SK-N-SH (cell line): ENCODE data around the gene SLC22A4. TPM values are rescaled to one million over a fixed set of nuclear protein-coding genes. Genes with fewer than 3 reads are reported as not detected.

ENCODE experiments used
- CTCF ChIA-PET: fragments of 300-600, 350-600 bp; formaldehyde crosslinking; extraction: SDS; loops from one replicate; lab custom pipeline; 2021; lab: Yijun Ruan, JAX
- POLR2A ChIA-PET: fragments of 350-600 bp; sonication (Branson Sonifier 250); formaldehyde crosslinking; extraction: SDS; loops from one replicate; lab custom pipeline; 2020; ENCODE audit warnings: antibody characterized with exemption, inconsistent platforms; lab: Yijun Ruan, JAX
- DNase-seq: peaks from one replicate; pipeline ENCODE4 v3.0.0; 2012
- H2AFZ ChIP-seq: fragments of 200-600 bp; sonication (generic); 2 replicates; pipeline ENCODE4 v1.8.1; 2016; ENCODE audit warnings: antibody characterized with exemption, mild to moderate bottlenecking, low read depth
- H3F3A ChIP-seq: fragments of 200-600 bp; sonication (generic); replicated peaks from 2 replicates; pipeline ENCODE3; 2016; ENCODE audit warnings: antibody characterized with exemption, mild to moderate bottlenecking; ENCODE audit not compliant: insufficient read depth
- H3K27ac ChIP-seq, 2 experiments: fragments of 200-500 bp in 1 of 2; fragments of 200-600 bp in 1 of 2; sonication (Bioruptor generic) in 1 of 2; sonication (generic), shearing (Covaris generic) in 1 of 2; 2 replicates each; pipeline versions ENCODE4 v1.5.1 to v1.6.1; 2014 to 2016; ENCODE audit warnings: low read depth in 2 of 2, inconsistent platforms in 1 of 2, low read length in 1 of 2, mild to moderate bottlenecking in 1 of 2, mixed read lengths in 1 of 2
- H3K27me3 ChIP-seq: fragments of 200-600 bp; sonication (generic), shearing (Covaris generic); 2 replicates; pipeline ENCODE4 v1.6.1; 2016; ENCODE audit warnings: mixed run types; ENCODE audit not compliant: insufficient read depth
- H3K36me3 ChIP-seq, 2 experiments: fragments of 200-500 bp in 1 of 2; fragments of 200-600 bp in 1 of 2; sonication (Bioruptor generic) in 1 of 2; sonication (generic) in 1 of 2; replicated peaks in 1 of 2; 2 replicates each; pipeline versions ENCODE3 to v1.5.1; 2014 to 2016; ENCODE audit warnings: low read length in 1 of 2, mild to moderate bottlenecking in 1 of 2; ENCODE audit not compliant: insufficient read depth in 2 of 2, control insufficient read depth in 1 of 2
- H3K4me1 ChIP-seq, 2 experiments: fragments of 200-500 bp in 1 of 2; fragments of 200-600 bp in 1 of 2; sonication (Bioruptor generic) in 1 of 2; sonication (generic), shearing (Covaris generic) in 1 of 2; 2 replicates each; pipeline versions ENCODE4 v1.5.1 to v1.6.1; 2014 to 2016; ENCODE audit warnings: low read depth in 1 of 2, low read length in 1 of 2, mixed run types in 1 of 2; ENCODE audit not compliant: insufficient read depth in 2 of 2, control insufficient read depth in 1 of 2
- H3K4me2 ChIP-seq: fragments of 200-600 bp; sonication (generic), shearing (Covaris generic); 2 replicates; pipeline ENCODE4 v1.6.1; 2017; ENCODE audit warnings: mixed run types
- H3K4me3 ChIP-seq, 2 experiments: fragments of 200-500 bp in 1 of 2; fragments of 200-600 bp in 1 of 2; sonication (Bioruptor generic) in 1 of 2; sonication (generic), shearing (Covaris generic) in 1 of 2; 2 replicates each; pipeline versions ENCODE4 v1.5.1 to v1.8.1; 2014 to 2016; ENCODE audit warnings: low read depth in 2 of 2, inconsistent platforms in 1 of 2, low read length in 1 of 2, mild to moderate bottlenecking in 1 of 2, mixed read lengths in 1 of 2, moderate library complexity in 1 of 2
- H3K79me2 ChIP-seq: fragments of 200-600 bp; sonication (generic); 2 replicates; pipeline ENCODE4 v1.8.1; 2017; ENCODE audit warnings: mild to moderate bottlenecking; ENCODE audit not compliant: insufficient read depth
- H3K9ac ChIP-seq: fragments of 200-600 bp; sonication (generic); 2 replicates; pipeline ENCODE4 v1.6.1; 2017; ENCODE audit warnings: mixed run types
- H3K9me2 ChIP-seq: fragments of 200-600 bp; sonication (generic); 2 replicates; pipeline ENCODE4 v1.6.1; 2017; ENCODE audit warnings: mixed run types
- H3K9me3 ChIP-seq: fragments of 200-600 bp; sonication (generic); 2 replicates; pipeline ENCODE4 v1.6.1; 2017; ENCODE audit warnings: mixed run types, mild to moderate bottlenecking, moderate library complexity
- H4K20me1 ChIP-seq: fragments of 200-600 bp; sonication (generic); 2 replicates; pipeline ENCODE4 v1.6.1; 2017; ENCODE audit warnings: mild to moderate bottlenecking, mixed run types; ENCODE audit not compliant: insufficient read depth
- CHD2 ChIP-seq: fragments of 150-350 bp; IDR thresholded peaks from 2 replicates; pipeline ENCODE4 v1.6.1; 2018; ENCODE audit warnings: low read length; ENCODE audit not compliant: partially characterized antibody
- CTCF ChIP-seq: fragments of 200-600 bp; sonication (generic); IDR thresholded peaks from 2 replicates; pipeline ENCODE4 v1.6.1; 2017; ENCODE audit warnings: antibody characterized with exemption, mild to moderate bottlenecking, moderate library complexity
- EZH2phosphoT487 ChIP-seq: fragments of 200-600 bp; sonication (generic); IDR thresholded peaks from 2 replicates; pipeline ENCODE4 v1.6.1; 2017; ENCODE audit warnings: low read depth, mixed run types, mild to moderate bottlenecking, antibody characterized with exemption, moderate library complexity, borderline replicate concordance
- FOSL2 ChIP-seq: IDR thresholded peaks from 2 replicates; pipeline ENCODE4 v1.4.0; 2012; ENCODE audit warnings: low read depth, mild to moderate bottlenecking, moderate library complexity, borderline replicate concordance
- FOXM1 ChIP-seq: IDR thresholded peaks from 2 replicates; pipeline ENCODE4 v1.4.0; 2012; ENCODE audit warnings: low read depth, mild to moderate bottlenecking
- GATA2 ChIP-seq: sonication (generic); formaldehyde crosslinking; IDR thresholded peaks from 2 replicates; pipeline ENCODE4 v1.5.0; 2020; ENCODE audit warnings: mild to moderate bottlenecking, missing genetic modification reagents
- IRF3 ChIP-seq: fragments of 150-350 bp; IDR thresholded peaks from 2 replicates; pipeline ENCODE4 v1.6.1; 2016; ENCODE audit warnings: mild to moderate bottlenecking, low read depth, low read length
- JUND ChIP-seq: IDR thresholded peaks from 2 replicates; pipeline ENCODE4 v1.4.0; 2012
- MXI1 ChIP-seq: IDR thresholded peaks from 2 replicates; pipeline ENCODE4 v1.6.1; 2012; ENCODE audit warnings: mild to moderate bottlenecking, low read depth, low read length, improper control_type of control experiment
- NRF1 ChIP-seq: IDR thresholded peaks from 2 replicates; pipeline ENCODE4 v1.6.1; 2012; ENCODE audit warnings: low read depth, mild to moderate bottlenecking, low read length
- PBX3 ChIP-seq: IDR thresholded peaks from 2 replicates; pipeline ENCODE4; 2012
- POLR2AphosphoS5 ChIP-seq: IDR thresholded peaks from 2 replicates; pipeline ENCODE4 v1.6.1; 2012; ENCODE audit warnings: low read depth, low read length
- RCOR1 ChIP-seq: fragments of 150-350 bp; IDR thresholded peaks from 2 replicates; pipeline ENCODE4 v1.6.1; 2017; ENCODE audit warnings: antibody characterized with exemption, low read length
- REST ChIP-seq: IDR thresholded peaks from 2 replicates; pipeline ENCODE4 v1.6.1; 2012; ENCODE audit warnings: mild to moderate bottlenecking, low read depth, low read length, moderate library complexity
- TAF1 ChIP-seq: IDR thresholded peaks from 2 replicates; pipeline ENCODE4 v1.6.1; 2012; ENCODE audit warnings: low read depth, mild to moderate bottlenecking, low read length, moderate library complexity, borderline replicate concordance
- TCF12 ChIP-seq: IDR thresholded peaks from 2 replicates; pipeline ENCODE4 v1.4.0; 2012
- TEAD4 ChIP-seq: IDR thresholded peaks from 2 replicates; pipeline ENCODE4 v1.4.0; 2012; ENCODE audit warnings: mild to moderate bottlenecking, borderline replicate concordance; ENCODE audit not compliant: insufficient read depth
- USF2 ChIP-seq: fragments of 150-350 bp; IDR thresholded peaks from 2 replicates; pipeline ENCODE4 v1.6.1; 2017; ENCODE audit warnings: antibody characterized with exemption, low read length, low read depth, borderline replicate concordance
- YY1 ChIP-seq: IDR thresholded peaks from 2 replicates; pipeline ENCODE4 v1.4.0; 2012; ENCODE audit warnings: low read depth, mild to moderate bottlenecking
- whole genome bisulfite sequencing: methylation state at CpG from one replicate; pipeline ENCODE4 v1.1.6; 2017; ENCODE audit warnings: low lambda C conversion rate; 5-methylcytosine and 5-hydroxymethylcytosine counted together
- polyA plus RNA-seq, 3 experiments: library from polyadenylated mRNA; depleted of rRNA; stranded (reverse); fragments of >200 nt; gene quantifications; 2 replicates each; pipeline ENCODE4 v1.2.3, GENCODE V29; 2012

Gene SLC22A4
- polyA plus RNA-seq, 1 of the 3 experiments (the other 2 are of a cell fraction) = 3.3 TPM

- TF ChIP-seq PBX3 = no peak
These were observed 3.2 kb upstream of the SLC22A4 start (continued) for GRCh38 chr5:132291026-132291425.

- peak overlapping the region; percentile 64 to 87 for H3K4me3 ChIP-seq
- H3K4me2 ChIP-seq = peak overlapping the region; percentile 98
- H3K4me1 ChIP-seq = peaks cover 9 to 25% of the 10 kb centered on the region in 2 experiments; a peak in 2 of 4 replicates
- H3K36me3 ChIP-seq = no peaks in the 10 kb centered on the region
- DNase-seq = peak; percentile 92
- no peaks in the 10 kb centered on the region for H4K20me1 ChIP-seq
- no peaks in the 10 kb centered on the region for H3K27me3 ChIP-seq
- H3K79me2 ChIP-seq = peaks cover 22% of the 10 kb centered on the region; the same call in 1 of the 2 replicates
- H3F3A ChIP-seq = peaks cover 11% of the 10 kb centered on the region
- no peaks in the 10 kb centered on the region for H3K9me2 ChIP-seq
- H2AFZ ChIP-seq = peak overlapping the region; percentile 91
- peak overlapping the region; percentile 95 to 99 for H3K27ac ChIP-seq
- CTCF ChIA-PET = interaction anchor here (0.6 to 3.6 kb wide), 25 partner anchors 10 to 527 kb away, joined by 3 to 15 read pairs (median 3); partner anchors contain the start of genes P4HA2, PDLIM4 and SLC22A5
- H3K9me3 ChIP-seq = no peaks in the 10 kb centered on the region
- POLR2A ChIA-PET = interaction anchor here (0.8 to 3.4 kb wide), 16 partner anchors 11 to 203 kb away, joined by 3 to 19 read pairs (median 6); partner anchors contain the start of genes IRF1, P4HA2, PDLIM4 and SLC22A5
- peak overlapping the region; percentile 87 for H3K9ac ChIP-seq
- WGBS = 3% methylated on average over 21 of the region's 50 CpGs
- TF ChIP-seq FOXM1 (no peak), IRF3 (no peak), TEAD4 (no peak), TCF12 (no peak; the same call in 1 of the 2 replicates), TAF1 (peak; percentile 64; the same call in 1 of the 2 replicates), USF2 (no peak), CTCF (peak; percentile 23; the same call in 1 of the 2 replicates), CHD2 (no peak), RCOR1 (peak; percentile 29; the same call in 1 of the 2 replicates), JUND (no peak), POLR2AphosphoS5 (peak; percentile 79), GATA2 (CRISPR knock-in tag) (peak; percentile 27; the same call in 1 of the 2 replicates), NRF1 (peak; percentile 65), MXI1 (peak; percentile 64; the same call in 1 of the 2 replicates), FOSL2 (no peak), YY1 (peak; percentile 85), EZH2phosphoT487 (no peak), REST (no peak)
These were observed 865 bp upstream of the SLC22A4 start for GRCh38 chr5:132293066-132293991.
